Left ventricle myocardium inferior (tissue), 1 donor: ENCODE results near the gene FGL2. TPM values are rescaled to one million over a fixed set of nuclear protein-coding genes. Genes with fewer than 3 reads are reported as not detected.

Experiments used
- DNase-seq: peaks from one replicate; pipeline ENCODE4 v3.0.0-alpha.2; 2020
- H3K27ac ChIP-seq: fragments of 200-600 bp; replicated peaks from 2 replicates; pipeline ENCODE4 v1.8.0; 2021
- H3K27me3 ChIP-seq: fragments of 200-600 bp; 2 replicates; pipeline ENCODE4 v1.8.0; 2021; ENCODE audit warnings: low read depth
- H3K36me3 ChIP-seq: fragments of 200-600 bp; 2 replicates; pipeline ENCODE4 v1.8.0; 2021
- H3K4me1 ChIP-seq: fragments of 200-600 bp; 2 replicates; pipeline ENCODE4 v1.8.0; 2021
- H3K4me3 ChIP-seq: fragments of 200-600 bp; 2 replicates; pipeline ENCODE4 v1.8.0; 2021; ENCODE audit warnings: mild to moderate bottlenecking, moderate library complexity
- H3K9me3 ChIP-seq: fragments of 200-600 bp; replicated peaks from 2 replicates; pipeline ENCODE4 v1.8.0; 2021
- CTCF ChIP-seq: fragments of 200-600 bp; IDR thresholded peaks from 2 replicates; pipeline ENCODE4 v1.8.0; 2021; ENCODE audit warnings: antibody characterized with exemption, mild to moderate bottlenecking, borderline replicate concordance
- intact Hi-C: fragments of 100-400 bp; cut with micrococcal nuclease; formaldehyde crosslinking; loops from one replicate; pipeline ENCODE4 v1.11.0; 2022
- total RNA-seq: library from RNA; stranded (reverse); fragmentation: NEBNext Ultra II Directional; extraction: Animal tissue kit (Norgen Biotek cat#: 25700); gene quantifications from one replicate; pipeline ENCODE4 v1.2.1, GENCODE V29; 2021
- donor health status: DM: no; HTN: yes; CAD: no; lungs with severe emphysema.

The FGL2 gene
- total RNA-seq, 1 donor from 2014 or later = 10.6 TPM

GRCh38 chr7:77197141-77197540 is 2.5 kb downstream of the FGL2 start:
- H3K4me1 ChIP-seq = peaks cover 22% of the 10 kb centered on the region
- no peaks in the 10 kb centered on the region for H3K9me3 ChIP-seq
- no peak for DNase-seq
- H3K27ac ChIP-seq = no peak overlapping the region
- no peak for TF ChIP-seq CTCF
- no peaks in the 10 kb centered on the region for H3K36me3 ChIP-seq
- no peaks in the 10 kb centered on the region for H3K27me3 ChIP-seq
- H3K4me3 ChIP-seq = peak overlapping the region; percentile 68
- intact Hi-C loops = no loop called here

GRCh38 chr7:77188731-77189437 is 10.7 kb downstream of the FGL2 start:
- no peaks in the 10 kb centered on the region for H3K27me3 ChIP-seq
- no peak for DNase-seq
- no peaks in the 10 kb centered on the region for H3K36me3 ChIP-seq
- no peaks in the 10 kb centered on the region for H3K9me3 ChIP-seq
- no peak overlapping the region for H3K27ac ChIP-seq
- H3K4me1 ChIP-seq = peaks cover 10% of the 10 kb centered on the region
- intact Hi-C loops = no loop called here
- no peak overlapping the region for H3K4me3 ChIP-seq
- TF ChIP-seq CTCF = no peak

GRCh38 chr7:77185866-77186265 is 13.8 kb downstream of the FGL2 start:
- H3K36me3 ChIP-seq = no peaks in the 10 kb centered on the region
- H3K9me3 ChIP-seq = no peaks in the 10 kb centered on the region
- H3K4me1 ChIP-seq = peaks cover 10% of the 10 kb centered on the region
- H3K27ac ChIP-seq = no peak overlapping the region
- DNase-seq = no peak
- no peak overlapping the region for H3K4me3 ChIP-seq
- no peak for TF ChIP-seq CTCF
- no peaks in the 10 kb centered on the region for H3K27me3 ChIP-seq
- intact Hi-C loops = no loop called here

- H3K27me3 ChIP-seq = no peaks in the 10 kb centered on the region
- intact Hi-C loops = no loop called here
- no peak overlapping the region for H3K4me3 ChIP-seq
- peaks cover 10% of the 10 kb centered on the region for H3K4me1 ChIP-seq
- no peak for TF ChIP-seq CTCF
- no peak overlapping the region for H3K27ac ChIP-seq
- no peaks in the 10 kb centered on the region for H3K36me3 ChIP-seq
- DNase-seq = no peak
- no peaks in the 10 kb centered on the region for H3K9me3 ChIP-seq
These were observed 14.6 kb downstream of the FGL2 start for GRCh38 chr7:77184990-77185389.

- intact Hi-C loops = no loop called here
- Histone ChIP-seq H3K4me3 (no peak overlapping the region), H3K9me3 (no peaks in the 10 kb centered on the region), H3K36me3 (no peaks in the 10 kb centered on the region), H3K27me3 (no peaks in the 10 kb centered on the region), H3K27ac (no peak overlapping the region), H3K4me1 (peaks cover 10% of the 10 kb centered on the region)
- DNase-seq = no peak
- TF ChIP-seq CTCF = no peak
These were observed 15.2 kb downstream of the FGL2 start for GRCh38 chr7:77184463-77184862.
